A549 (cell line): ENCODE data around the gene PSME3IP1. TPM values are rescaled to one million over a fixed set of nuclear protein-coding genes. Genes with fewer than 3 reads are reported as not detected.

Experiments used
- ATAC-seq, 2 experiments: fragments of 200-7000 bp in 1 of 2; fragments of >200 bp in 1 of 2; cut with Nextera tagmentation in 1 of 2; cut with Tn5 transposase in 1 of 2; 3 replicates each; pipeline versions ENCODE4 v1.8.0 to v1.9.1; 2018 to 2020; ENCODE audit warnings: mild to moderate bottlenecking in 1 of 2, moderate library complexity in 1 of 2
- CTCF ChIA-PET: fragments of 300-600 bp; sonication (Branson Sonifier 250); formaldehyde crosslinking; extraction: SDS; loops from one replicate; lab custom pipeline; 2021; ENCODE audit warnings: antibody characterized with exemption, inconsistent platforms; lab: Yijun Ruan, JAX
- POLR2A ChIA-PET: fragments of 350-600 bp; formaldehyde crosslinking; extraction: SDS; loops from one replicate; lab custom pipeline; 2021; ENCODE audit warnings: antibody characterized with exemption, inconsistent platforms; lab: Yijun Ruan, JAX
- DNase-seq, 2 experiments: peaks; one replicate each; pipeline versions ENCODE4 v3.0.0 to v3.0.0-alpha.2; 2011 to 2016; ENCODE audit warnings: low read depth in 1 of 2, low spot score in 1 of 2
- FAIRE-seq: peaks from 2 replicates; lab custom pipeline; 2011; peaks lifted over from hg19 to GRCh38; lab: Jason Lieb, UNC
- H3K27ac ChIP-seq, 2 experiments: fragments of >200 bp; sonication (Bioruptor Twin); formaldehyde crosslinking; 3 replicates each; pipeline ENCODE4 v1.5.1; 2016 to 2017
- H3K4me1 ChIP-seq: fragments of >200 bp; sonication (Bioruptor Twin); formaldehyde crosslinking; 3 replicates; pipeline ENCODE4 v1.6.1; 2016
- H3K4me2 ChIP-seq: fragments of >200 bp; sonication (Bioruptor Twin); formaldehyde crosslinking; 3 replicates; pipeline ENCODE4 v1.6.1; 2016
- H3K4me3 ChIP-seq: fragments of >200 bp; sonication (Bioruptor Twin); formaldehyde crosslinking; 3 replicates; pipeline ENCODE4 v1.5.1; 2016
- H3K9me3 ChIP-seq: fragments of >200 bp; sonication (Bioruptor Twin); formaldehyde crosslinking; 3 replicates; pipeline ENCODE4 v1.6.1; 2016
- BCL3 ChIP-seq: fragments of >200 bp; sonication (Bioruptor Twin); formaldehyde crosslinking; IDR thresholded peaks from 3 replicates; pipeline ENCODE4 v1.6.1; 2016
- CBX2 ChIP-seq: fragments of 200-600 bp; sonication (generic); IDR thresholded peaks from 2 replicates; pipeline ENCODE4 v1.6.1; 2016; ENCODE audit warnings: low read depth, mild to moderate bottlenecking, borderline replicate concordance
- CEBPB ChIP-seq, 2 experiments: fragments of >200 bp in 1 of 2; sonication (Bioruptor Twin) in 1 of 2; formaldehyde crosslinking in 1 of 2; IDR thresholded peaks; 2 replicates each; pipeline ENCODE4 v1.6.1; 2012 to 2016
- CHD4 ChIP-seq: fragments of 200-600 bp; sonication (generic); IDR thresholded peaks from 2 replicates; pipeline ENCODE4 v1.6.1; 2016; ENCODE audit warnings: antibody characterized with exemption, mild to moderate bottlenecking, borderline replicate concordance
- E2F6 ChIP-seq: IDR thresholded peaks from 2 replicates; pipeline ENCODE4 v1.6.1; 2012; ENCODE audit warnings: low read depth, borderline replicate concordance
- EHF ChIP-seq: fragments of 250-450 bp; sonication (Bioruptor Pico); IDR thresholded peaks from 2 replicates; pipeline ENCODE4 v1.5.0; 2020; ENCODE audit warnings: mild to moderate bottlenecking
- ELK1 ChIP-seq: fragments of 150-350 bp; IDR thresholded peaks from 2 replicates; pipeline ENCODE4 v1.6.1; 2014; ENCODE audit warnings: low read depth, mild to moderate bottlenecking, low read length
- EP300 ChIP-seq, 2 experiments: fragments of >200 bp; sonication (Bioruptor Twin); formaldehyde crosslinking; IDR thresholded peaks; 2 replicates in 1 of 2; 3 replicates in 1 of 2; pipeline ENCODE4 v1.6.1; 2016 to 2017
- FOSB ChIP-seq: fragments of 250-450 bp; sonication (Bioruptor Pico); IDR thresholded peaks from 2 replicates; pipeline ENCODE4 v1.5.0; 2020; ENCODE audit warnings: mild to moderate bottlenecking, moderate library complexity
- FOSL2 ChIP-seq, 2 experiments: fragments of 450-650 bp in 1 of 2; fragments of >200 bp in 1 of 2; sonication (Bioruptor Twin) in 1 of 2; formaldehyde crosslinking; IDR thresholded peaks; 2 replicates each; pipeline versions ENCODE4 v1.5.0 to v1.6.1; 2016 to 2020; ENCODE audit warnings: mild to moderate bottlenecking in 1 of 2, moderate library complexity in 1 of 2
- FOXS1 ChIP-seq: fragments of 250-450 bp; sonication (Bioruptor Pico); IDR thresholded peaks from 2 replicates; pipeline ENCODE4 v1.5.0; 2020; ENCODE audit warnings: mild to moderate bottlenecking, moderate library complexity
- KDM1A ChIP-seq: fragments of 200-600 bp; sonication (generic); IDR thresholded peaks from 2 replicates; pipeline ENCODE4 v1.6.1; 2016; ENCODE audit warnings: low read depth, mild to moderate bottlenecking
- KDM5A ChIP-seq: fragments of 200-600 bp; sonication (generic); IDR thresholded peaks from 2 replicates; pipeline ENCODE4 v1.6.1; 2016; ENCODE audit warnings: antibody characterized with exemption, mild to moderate bottlenecking
- MAX ChIP-seq: IDR thresholded peaks from 2 replicates; pipeline ENCODE4 v1.6.1; 2012
- NPAS2 ChIP-seq: fragments of 250-450 bp; sonication (Bioruptor Pico); IDR thresholded peaks from 2 replicates; pipeline ENCODE4 v1.8.0; 2022; ENCODE audit warnings: mild to moderate bottlenecking, moderate library complexity, borderline replicate concordance
- NR3C1 ChIP-seq: fragments of >200 bp; sonication (Bioruptor Twin); formaldehyde crosslinking; IDR thresholded peaks from 3 replicates; pipeline ENCODE4 v1.6.1; 2017
- POLR2AphosphoS2 ChIP-seq: conservative IDR thresholded peaks from 2 replicates; pipeline ENCODE4 v1.6.1; 2012; ENCODE audit warnings: low read length, improper control_type of control experiment, inconsistent platforms
- RARB ChIP-seq: fragments of 250-450 bp; sonication (Bioruptor Pico); IDR thresholded peaks from 2 replicates; pipeline ENCODE4 v1.8.0; 2021; ENCODE audit warnings: mild to moderate bottlenecking, moderate library complexity
- RCOR1 ChIP-seq: fragments of 150-350 bp; IDR thresholded peaks from 2 replicates; pipeline ENCODE4 v1.6.1; 2014; ENCODE audit warnings: antibody characterized with exemption, low read length, low read depth
- TP53 ChIP-seq: fragments of 250-450 bp; sonication (Bioruptor Pico); IDR thresholded peaks from 2 replicates; pipeline ENCODE4 v1.5.0; 2021; ENCODE audit warnings: mild to moderate bottlenecking, moderate library complexity
- USF2 ChIP-seq: fragments of 450-650 bp; IDR thresholded peaks from 2 replicates; pipeline ENCODE4 v1.6.1; 2014; ENCODE audit warnings: antibody characterized with exemption
- ZSCAN20 ChIP-seq: fragments of 250-450 bp; sonication (Bioruptor Pico); IDR thresholded peaks from 2 replicates; pipeline ENCODE4 v1.8.0; 2022; ENCODE audit warnings: mild to moderate bottlenecking, moderate library complexity
- WGBS: methylation state at CpG from one replicate; pipeline ENCODE4 v1.1.6; 2017; ENCODE audit errors: missing lambda C conversion rate; 5-methylcytosine and 5-hydroxymethylcytosine counted together
- polyA plus RNA-seq, 4 experiments: library from polyadenylated mRNA; depleted of rRNA in 3 of 4; stranded (reverse); fragments of >200 nt; fragmentation: RNase III in 1 of 4; extraction: RNeasy Plus Mini Kit Qiagen cat#74134 plus additional on column Dnase treatment in 1 of 4; gene quantifications; 2 replicates in 3 of 4; 3 replicates in 1 of 4; pipeline ENCODE4 v1.2.3, GENCODE V29; 2011 to 2017

The PSME3IP1 gene
- polyA plus RNA-seq, 2 of the 4 experiments (the other 2 are of a cell fraction) = 155 to 159 TPM

- DNase-seq (no peak), FAIRE-seq (no peak), ATAC-seq (no peak)
- 97% methylated on average over 1 of the region's 1 CpG for WGBS
- Histone ChIP-seq H3K9me3 (no peaks in the 10 kb centered on the region), H3K4me3 (no peak overlapping the region), H3K27ac (no peak overlapping the region), H3K4me1 (no peaks in the 10 kb centered on the region), H3K4me2 (no peak overlapping the region)
- POLR2A ChIA-PET = no interaction called here
- no peak for TF ChIP-seq CHD4
- TF ChIP-seq CBX2 = no peak
- no peak for TF ChIP-seq NR3C1
- no peak for TF ChIP-seq USF2
- no peak for TF ChIP-seq FOSB (CRISPR knock-in tag)
- TF ChIP-seq EHF (CRISPR knock-in tag) = no peak
- no peak for TF ChIP-seq MAX
- no peak for TF ChIP-seq CEBPB (IDR thresholded peaks at IDR 0.05)
- TF ChIP-seq EP300 (IDR thresholded peaks at IDR 0.05) = no peak
- CTCF ChIA-PET = interaction anchor here (1.1 to 1.2 kb wide), 2 partner anchors 9 to 11 kb away, joined by 3 read pairs; no protein-coding TSS in a partner anchor
Observed at GRCh38 chr16:57157533-57157932, 28.3 kb downstream of the PSME3IP1 start.

- TF ChIP-seq KDM1A (no peak), FOSL2 (IDR thresholded peaks at IDR 0.05) (no peak), FOSL2 (CRISPR knock-in tag; IDR thresholded peaks at IDR 0.05) (no peak), RCOR1 (no peak), E2F6 (no peak), TP53 (CRISPR knock-in tag) (no peak), CBX2 (no peak), NPAS2 (no peak), BCL3 (no peak), NR3C1 (no peak), ELK1 (no peak), RARB (no peak)
- DNase-seq = no peak
- ChIA-PET POLR2A (no interaction called here), CTCF (interaction anchor here (1.2 to 2.8 kb wide), 4 partner anchors 10 to 191 kb away, joined by 3 to 7 read pairs (median 4); partner anchors contain the start of gene CPNE2)
- no peak for FAIRE-seq
- 89% methylated on average over 4 of the region's 4 CpGs for WGBS
- ATAC-seq = no peak
- H3K4me3 ChIP-seq = no peak overlapping the region
- H3K27ac ChIP-seq = no peak overlapping the region
- H3K9me3 ChIP-seq = no peaks in the 10 kb centered on the region
- no peaks in the 10 kb centered on the region for H3K4me1 ChIP-seq
- no peak overlapping the region for H3K4me2 ChIP-seq
Observed at GRCh38 chr16:57156351-57156703, 29.5 kb downstream of the PSME3IP1 start.

GRCh38 chr16:57155702-57156350, 30.0 kb downstream of the PSME3IP1 start:
- no peak for TF ChIP-seq RCOR1
- TF ChIP-seq POLR2AphosphoS2 = no peak
- TF ChIP-seq USF2 = no peak
- TF ChIP-seq FOXS1 (CRISPR knock-in tag) = no peak
- TF ChIP-seq NR3C1 = no peak
- TF ChIP-seq FOSL2 (IDR thresholded peaks at IDR 0.05) = no peak
- no peak for TF ChIP-seq FOSL2 (CRISPR knock-in tag; IDR thresholded peaks at IDR 0.05)
- TF ChIP-seq KDM5A = no peak
- TF ChIP-seq ZSCAN20 (CRISPR knock-in tag) = no peak
- TF ChIP-seq, all 56 proteins: peak for 0
- no peak for ATAC-seq
- H3K4me2 ChIP-seq = no peak overlapping the region
- DNase-seq = no peak
- no peak overlapping the region for H3K4me3 ChIP-seq
- no peak overlapping the region for H3K27ac ChIP-seq
- 83% methylated on average over 6 of the region's 6 CpGs for WGBS
- ChIA-PET POLR2A (no interaction called here), CTCF (interaction anchor here (1.0 to 2.8 kb wide), 5 partner anchors 11 to 190 kb away, joined by 3 to 7 read pairs (median 4); partner anchors contain the start of gene CPNE2)
- no peaks in the 10 kb centered on the region for H3K4me1 ChIP-seq
- no peak for FAIRE-seq
- H3K9me3 ChIP-seq = no peaks in the 10 kb centered on the region
